HS-27A (cell line): ENCODE results near the gene TESPA1.
"Not testable (repeated sequence)": the region's sequence is repeated elsewhere in the genome, so short reads cannot be mapped to it uniquely, and the experiment has no call there.

Source experiments
- DNase-seq: peaks from one replicate; pipeline ENCODE4 v3.0.0-alpha.2; 2012; ENCODE audit warnings: low read depth, missing footprints

TESPA1 gene, protein sequence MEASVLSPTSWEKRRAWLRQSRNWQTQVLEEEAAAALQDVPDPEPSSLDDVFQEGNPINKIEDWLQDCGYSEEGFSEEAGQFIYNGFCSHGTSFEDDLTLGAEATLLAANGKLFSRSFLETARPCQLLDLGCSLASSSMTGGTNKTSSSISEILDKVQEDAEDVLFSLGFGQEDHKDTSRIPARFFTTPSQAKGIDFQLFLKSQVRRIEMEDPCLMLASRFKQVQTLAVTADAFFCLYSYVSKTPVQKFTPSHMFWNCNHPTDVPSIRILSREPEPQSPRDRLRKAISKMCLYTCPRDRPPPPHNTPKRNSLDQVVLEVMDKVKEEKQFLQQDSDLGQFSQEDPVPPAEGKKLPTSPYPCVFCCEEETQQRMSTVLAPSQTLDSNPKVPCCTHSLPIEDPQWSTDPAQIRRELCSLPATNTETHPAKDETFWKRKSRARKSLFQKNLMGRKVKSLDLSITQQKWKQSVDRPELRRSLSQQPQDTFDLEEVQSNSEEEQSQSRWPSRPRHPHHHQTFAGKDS

DNA sequence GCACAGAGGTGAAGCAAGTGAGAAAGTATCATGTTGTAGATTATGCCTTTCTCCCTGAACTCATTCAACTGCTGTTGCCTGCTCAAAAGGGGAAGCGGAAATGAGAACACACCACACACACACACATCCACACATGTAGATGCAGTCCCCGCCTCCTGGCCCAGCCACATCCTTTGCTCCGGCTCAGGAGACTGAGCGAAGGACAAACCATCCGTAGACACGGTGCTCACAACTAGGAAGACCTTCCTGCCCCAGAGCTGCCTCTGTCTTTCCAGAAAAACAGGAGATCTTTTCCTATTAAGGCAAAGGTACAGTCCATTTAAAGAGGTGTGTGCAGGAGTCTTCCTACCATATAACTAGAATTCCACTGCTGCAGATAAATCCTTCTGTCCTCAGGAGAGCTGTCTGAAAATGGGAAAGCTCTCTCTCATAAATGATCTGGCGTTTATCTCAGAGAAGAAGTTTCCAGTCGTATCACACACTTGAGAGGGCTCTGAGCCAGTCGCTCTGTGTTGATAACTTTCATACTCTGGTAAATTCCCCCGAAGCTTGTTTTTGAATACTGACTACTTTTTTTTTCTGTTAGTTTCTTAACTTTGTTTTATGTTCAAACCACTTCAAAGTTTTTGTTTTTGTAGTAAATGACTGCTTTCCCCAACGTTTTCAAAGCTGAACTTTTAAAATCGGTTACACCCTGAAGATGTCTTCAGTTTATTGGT lies at the start of gene TESPA1:
TESPA1 (minus strand) TSS at position 105 of the 719 bp plus-strand sequence. CDS start 10,200 bp downstream, outside the sequence.
- DNase-seq = no peak

DNA sequence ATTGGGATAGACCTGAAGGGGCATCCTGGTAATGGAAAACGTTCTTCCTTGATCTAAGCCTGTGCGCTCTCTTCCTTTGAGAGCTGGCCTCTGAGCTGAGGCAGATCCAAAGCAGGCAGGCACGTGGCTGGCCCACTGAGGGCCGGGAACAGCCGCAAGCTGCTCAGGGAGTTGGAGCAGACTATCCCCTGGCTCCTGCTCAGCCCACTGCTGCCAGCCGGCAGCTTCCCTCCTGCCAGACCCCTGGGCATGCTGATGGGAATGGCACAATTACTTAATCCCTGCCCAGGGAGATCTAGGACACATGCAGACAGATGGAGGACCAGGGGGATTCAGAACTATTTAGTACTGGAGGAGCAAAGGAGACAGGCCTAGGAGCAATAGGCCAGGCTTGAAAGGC lies 49.7 kb upstream of the TESPA1 start:
- no peak for DNase-seq

DNA sequence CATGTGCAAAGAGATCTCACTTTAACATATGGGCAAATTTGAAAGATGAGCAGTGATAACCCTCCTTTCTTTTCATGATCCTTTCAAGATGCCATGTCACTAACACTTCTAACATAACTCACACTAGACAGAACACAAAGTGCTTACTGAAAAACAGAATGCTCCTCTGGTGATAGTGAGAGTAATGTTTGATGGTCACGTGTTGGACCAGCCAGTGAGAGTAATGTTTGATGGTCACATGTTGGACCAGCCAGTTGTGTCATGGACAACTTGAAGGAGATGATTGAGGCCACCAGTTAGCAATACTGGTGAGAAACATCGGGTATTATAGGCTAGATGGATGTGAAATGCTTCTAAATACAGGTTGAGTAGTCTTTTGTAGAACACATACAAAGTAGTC lies 40.9 kb upstream of the TESPA1 start:
- DNase-seq = no peak

DNA sequence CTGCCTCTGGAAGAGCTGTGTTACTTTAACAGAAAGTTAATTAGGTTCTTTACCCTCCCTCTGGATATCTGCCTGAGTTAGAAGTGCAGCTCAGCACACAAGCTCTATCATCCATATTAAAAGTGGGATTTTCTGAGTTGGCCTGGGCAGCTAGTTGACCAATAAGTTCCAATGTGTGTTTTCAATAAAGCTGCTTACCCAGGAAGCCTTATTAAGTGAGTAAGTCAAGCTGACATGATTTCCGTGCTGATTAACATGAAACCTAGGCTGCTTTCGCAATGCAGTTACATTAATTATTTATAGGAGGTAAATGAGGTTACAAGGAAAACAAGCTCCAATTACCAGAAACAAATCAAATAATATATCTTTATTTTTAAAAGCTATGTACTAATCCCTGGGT lies 40.0 kb upstream of the TESPA1 start:
- DNase-seq = no peak

DNA sequence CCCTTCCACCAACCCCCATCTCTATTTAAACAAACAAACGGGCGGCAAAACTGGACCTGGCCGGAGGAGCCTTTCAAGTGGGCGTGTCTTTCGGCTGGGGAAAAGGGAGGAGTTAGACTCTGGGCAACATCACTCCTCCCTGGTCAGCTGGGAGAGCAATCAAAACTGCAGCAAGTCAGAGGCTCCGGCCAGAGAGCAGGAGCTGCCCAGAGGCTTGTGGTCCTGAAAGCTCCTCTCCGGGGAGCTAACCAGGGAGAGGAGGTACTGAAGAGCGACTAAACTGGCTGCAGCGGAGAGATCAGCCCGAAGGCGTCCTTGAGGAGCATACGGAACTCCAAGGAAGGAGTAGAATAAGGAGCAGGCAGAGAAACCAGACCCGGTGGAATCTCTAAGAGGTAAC lies 35.2 kb upstream of the TESPA1 start, which contains the start of gene NEUROD4:
NEUROD4 (plus strand) TSS at position 191 of the 400 bp plus-strand sequence. CDS start 6,466 bp downstream, outside the sequence.
- no peak for DNase-seq

DNA sequence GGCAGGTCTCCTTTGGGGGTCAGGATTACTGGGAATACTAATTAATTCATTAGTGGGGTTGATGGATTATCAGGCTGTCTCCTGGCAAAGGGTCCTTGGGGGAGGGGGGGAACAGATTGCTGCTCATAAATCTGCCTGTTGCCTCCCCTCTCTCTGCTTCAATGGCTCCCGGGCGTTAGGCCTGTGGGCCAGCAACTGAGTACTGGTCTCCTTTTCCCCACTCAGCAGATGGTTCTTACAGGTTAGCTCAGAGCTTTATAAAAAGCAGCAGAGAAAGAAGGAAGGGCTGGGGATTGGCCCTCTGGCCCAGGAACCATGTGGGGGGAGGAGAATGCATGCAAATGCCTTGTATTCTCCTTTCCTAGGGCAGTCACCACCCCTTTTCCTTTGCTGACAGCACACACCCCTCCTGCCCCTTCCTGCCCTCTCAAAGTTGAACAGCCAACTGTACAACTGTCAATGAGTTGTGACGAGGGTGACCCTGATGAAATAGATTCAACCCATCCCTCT lies 32.9 kb upstream of the TESPA1 start:
- no peak for DNase-seq

DNA sequence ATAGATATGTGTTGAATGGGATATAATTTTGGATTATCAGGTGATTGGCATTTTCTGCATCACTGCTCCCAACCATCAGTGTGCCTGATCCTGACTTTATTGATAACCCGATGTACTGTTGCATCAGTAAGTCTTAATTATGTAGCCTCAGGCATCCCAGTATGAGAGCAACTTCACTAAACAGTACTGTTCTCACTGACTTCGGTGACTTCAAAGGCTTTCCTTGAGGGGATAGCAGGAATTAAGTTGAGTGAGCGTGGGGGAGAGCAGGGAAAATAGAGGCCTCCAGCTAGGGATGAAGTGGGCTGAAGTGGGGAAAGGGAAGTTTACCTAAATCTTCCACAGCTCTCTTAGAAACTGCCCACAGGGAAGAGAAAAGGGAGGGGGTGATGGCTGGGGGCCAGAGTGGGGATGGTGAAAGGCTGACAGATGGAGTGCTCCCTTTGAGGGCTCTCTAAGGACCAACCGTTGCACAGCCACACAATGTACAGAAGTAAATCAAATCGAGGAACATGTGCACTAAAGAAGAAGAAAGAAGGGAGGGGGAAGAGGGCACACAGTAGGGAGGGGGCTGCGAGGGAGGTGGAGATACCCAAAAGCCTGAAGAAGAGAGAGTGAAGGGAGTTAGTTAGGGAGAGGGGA lies 24.5 kb upstream of the TESPA1 start:
- DNase-seq = no peak

DNA sequence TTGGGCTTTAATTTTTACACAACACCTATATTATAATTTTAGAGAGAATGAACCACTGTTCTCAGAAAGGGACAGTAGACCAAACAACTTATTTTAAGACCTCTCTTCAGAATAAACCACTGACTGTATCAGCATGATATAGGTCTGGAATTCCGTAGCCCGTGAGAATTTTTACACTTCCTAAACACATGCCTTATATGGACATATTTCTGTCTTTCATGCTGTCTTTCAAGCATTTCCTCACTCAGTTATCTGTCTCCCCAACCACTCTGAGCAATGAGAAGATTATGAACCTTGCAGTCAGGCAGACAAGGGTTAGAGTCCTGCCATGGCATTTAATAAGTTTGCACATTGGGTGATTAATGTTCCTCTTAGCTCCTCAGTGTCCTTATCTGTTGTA lies 17.8 kb upstream of the TESPA1 start:
- no peak for DNase-seq

DNA sequence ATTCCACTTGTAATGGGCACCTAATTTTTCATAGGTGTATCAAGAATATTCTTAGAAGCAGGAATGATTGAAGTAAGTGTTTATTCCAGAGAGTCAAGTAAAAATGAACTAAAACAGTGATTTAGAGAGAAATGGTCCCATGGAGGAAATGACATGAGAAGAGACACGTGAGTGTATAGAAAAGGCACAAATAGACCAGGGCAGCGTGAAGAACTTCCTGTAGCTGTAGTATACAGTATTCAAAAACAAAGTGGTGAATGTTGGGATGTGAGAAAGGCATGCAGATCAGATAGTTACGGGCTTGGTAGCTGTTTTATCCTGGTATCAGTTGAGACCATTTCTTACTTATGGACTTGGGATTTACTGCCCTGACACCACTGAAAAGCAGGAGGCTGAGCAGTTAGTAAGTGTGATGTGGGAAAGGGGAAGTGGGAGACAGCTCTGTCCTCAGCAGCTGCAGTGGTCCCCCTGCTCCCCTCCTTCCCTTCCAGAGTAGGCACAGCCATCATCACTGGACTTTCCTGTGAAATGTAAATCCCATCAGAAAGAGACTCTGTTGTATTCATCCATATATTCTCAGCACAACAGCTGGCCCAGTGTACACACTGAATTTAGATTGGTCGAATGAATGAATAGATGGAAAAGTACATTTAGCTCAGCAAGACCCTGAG lies 16.8 kb upstream of the TESPA1 start:
- DNase-seq = no peak

DNA sequence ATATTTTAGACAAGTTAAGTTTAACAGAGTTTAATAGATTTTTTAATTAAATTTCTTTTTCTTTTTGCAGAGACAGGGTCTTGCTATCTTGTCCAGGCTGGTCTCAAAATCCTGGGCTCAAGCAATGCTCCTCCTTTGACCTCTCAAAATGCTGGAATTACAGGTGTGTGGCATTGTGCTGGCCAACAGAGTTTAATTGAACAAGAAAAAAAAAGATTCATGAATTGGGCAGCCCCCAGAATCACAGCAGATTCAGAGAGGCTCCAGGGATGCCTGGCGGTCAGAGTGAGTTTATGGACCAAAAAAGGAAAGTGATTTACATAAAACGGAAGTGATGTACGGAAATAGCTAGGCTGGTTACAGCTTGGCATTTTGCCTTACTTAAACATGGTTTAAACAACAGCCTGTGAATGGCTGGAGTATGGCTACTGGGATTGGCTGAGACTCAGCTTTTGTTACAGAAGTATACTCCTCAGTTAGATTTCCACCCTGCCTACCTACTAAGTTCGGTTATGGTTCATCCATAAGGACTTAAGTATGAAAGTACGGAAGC lies 14.5 kb upstream of the TESPA1 start:
- DNase-seq = no peak

DNA sequence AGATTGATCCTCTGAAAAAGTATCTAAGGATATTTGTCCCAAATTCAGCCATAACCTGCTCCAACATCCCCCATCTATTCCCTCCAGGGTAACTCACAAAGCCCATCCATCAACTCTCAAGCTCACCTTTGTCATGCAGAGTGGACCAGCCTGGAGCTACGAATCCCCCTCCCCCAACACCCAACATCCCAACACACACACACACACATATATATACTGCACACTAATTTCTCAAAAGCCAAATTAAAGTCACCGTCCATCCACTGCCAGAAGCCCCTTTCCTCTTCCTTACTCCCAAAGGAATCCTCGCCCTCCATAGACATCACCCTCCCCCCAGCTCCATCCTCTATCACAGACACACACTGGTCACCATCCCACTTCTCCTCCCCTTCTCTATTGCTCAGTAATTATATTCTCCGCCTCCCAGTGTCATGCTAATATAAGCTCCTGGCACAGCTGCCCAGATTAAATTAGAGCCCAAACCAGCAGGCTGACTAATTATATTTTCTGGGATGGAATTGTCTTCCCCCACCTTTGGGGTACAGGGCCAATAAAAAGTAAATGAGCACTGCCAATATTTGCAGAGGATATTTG lies 13.5 kb upstream of the TESPA1 start:
- DNase-seq = no peak

DNA sequence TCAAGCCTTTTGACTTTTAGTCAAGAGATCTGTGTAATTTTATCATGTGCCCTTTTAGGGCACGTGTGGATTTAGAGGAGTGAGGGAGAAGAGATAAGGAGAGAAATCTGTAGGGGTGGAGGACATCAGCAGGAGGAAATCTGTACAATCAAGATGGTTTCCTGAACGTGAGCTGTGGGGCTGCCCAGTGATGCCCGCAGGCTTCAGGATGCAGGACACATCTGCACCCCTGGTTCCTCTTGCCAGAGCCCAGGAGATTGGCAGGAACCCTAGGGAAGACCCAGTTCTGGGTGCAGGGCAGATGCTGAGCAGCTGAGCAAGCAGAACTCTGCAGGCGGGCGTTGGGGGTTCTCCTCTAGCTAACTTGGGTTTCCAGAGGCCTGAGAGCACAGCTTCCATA lies 11.6 kb upstream of the TESPA1 start:
- DNase-seq = no peak

DNA sequence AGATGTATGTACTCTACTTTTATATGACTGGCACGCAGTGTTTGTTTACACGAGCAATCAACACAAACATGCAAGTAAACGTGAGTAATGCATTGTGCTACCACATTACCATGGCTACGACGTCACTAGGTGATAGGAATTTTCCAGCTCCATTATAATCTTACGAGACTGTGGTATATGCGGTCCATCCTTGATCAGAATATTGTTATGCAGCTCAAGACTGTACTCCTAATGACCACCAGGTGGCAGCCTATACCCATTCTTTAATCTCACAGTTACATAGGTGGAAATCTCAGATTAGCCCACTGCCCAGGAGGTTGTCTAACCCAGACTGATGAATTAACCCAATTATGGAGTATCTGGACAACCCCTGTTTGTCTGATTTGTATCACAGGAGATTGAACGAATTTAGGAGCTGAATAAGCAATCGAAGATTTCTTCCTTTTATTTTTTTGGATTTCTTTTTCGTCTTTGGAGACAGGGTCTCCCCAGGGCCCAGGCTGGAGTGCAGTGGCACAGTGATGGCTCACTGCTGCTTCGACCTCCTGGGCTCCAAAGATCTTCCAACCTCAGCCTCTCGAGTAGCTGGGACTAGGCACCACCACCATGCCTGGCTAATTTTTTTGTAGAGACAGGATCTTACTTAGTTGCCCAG lies 8.7 kb upstream of the TESPA1 start:
- no peak for DNase-seq

DNA sequence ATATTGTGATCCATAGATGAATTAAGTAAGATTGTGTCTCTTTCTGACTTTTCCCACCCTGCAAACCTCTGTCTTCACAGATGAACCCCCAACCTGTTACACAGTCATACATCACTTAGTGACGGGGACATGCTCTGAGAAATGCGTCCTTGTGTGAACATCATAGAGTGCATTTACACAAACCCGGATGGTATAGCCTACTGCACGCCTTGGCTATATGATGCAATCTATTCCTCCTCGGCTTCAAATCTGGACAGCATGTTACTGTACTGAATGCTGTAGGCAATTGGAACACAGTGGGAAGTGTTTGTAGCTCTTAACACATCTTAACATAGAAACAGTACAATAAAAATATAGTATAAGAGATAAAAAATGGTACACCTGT lies 7.4 kb upstream of the TESPA1 start:
- no peak for DNase-seq

DNA sequence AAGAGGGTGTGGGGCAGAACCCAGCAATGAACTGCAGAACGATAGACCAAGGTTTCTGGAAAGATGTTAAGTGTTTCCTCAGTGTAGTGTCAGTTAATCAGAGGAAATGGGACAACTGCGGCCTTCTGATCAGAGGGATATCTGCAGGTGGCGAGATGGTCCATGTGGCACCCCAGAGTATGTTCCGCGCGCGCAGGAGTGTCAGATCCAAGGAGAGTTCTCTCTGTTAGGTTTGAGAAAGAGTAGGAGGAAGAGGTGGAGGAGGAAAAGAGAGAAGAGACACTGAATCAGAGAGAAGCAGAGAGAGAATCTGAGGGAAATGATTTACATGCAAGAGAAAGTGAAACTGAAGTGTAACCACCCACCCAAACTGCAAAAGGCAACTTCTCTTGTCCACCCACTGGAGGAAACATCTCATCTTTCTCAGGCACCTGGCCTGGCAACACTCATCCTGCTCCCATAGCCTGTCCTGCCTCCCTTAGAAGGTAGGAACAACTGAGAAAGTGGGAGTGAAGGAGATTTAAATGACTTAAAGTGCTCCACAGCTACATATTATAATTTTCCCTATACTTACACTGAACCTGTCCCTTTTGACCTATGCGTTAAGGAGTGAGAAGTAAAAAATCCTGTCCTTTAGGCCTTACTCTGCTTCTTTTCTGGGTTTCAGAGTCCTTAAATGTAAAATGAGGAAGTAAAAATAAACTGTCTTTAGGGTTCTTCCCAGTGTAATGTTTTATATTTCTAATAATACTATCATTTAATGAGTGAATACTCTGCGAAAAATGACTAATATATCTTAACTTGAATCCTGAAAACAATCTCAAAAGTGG lies 6.8 kb upstream of the TESPA1 start:
- no peak for DNase-seq

DNA sequence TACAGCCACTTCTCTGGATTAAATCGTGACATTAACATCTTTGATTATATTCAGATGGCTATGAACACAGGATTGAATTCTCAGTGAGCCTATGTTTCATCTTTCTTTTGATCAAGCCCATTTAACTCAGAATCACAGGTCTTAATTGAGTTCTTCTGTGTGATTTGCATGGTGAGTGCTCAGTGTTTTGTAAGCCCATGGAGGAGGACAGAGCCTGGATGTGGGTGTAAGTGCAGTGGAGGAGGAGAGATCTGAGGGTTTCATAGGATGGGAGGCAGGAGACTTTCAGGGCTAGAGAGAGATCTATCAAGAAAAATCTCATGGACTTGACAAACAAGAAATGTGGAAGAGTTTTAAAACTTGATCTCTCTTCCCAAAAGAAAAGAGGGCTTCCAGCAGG lies 5.3 kb upstream of the TESPA1 start:
- DNase-seq = no peak

DNA sequence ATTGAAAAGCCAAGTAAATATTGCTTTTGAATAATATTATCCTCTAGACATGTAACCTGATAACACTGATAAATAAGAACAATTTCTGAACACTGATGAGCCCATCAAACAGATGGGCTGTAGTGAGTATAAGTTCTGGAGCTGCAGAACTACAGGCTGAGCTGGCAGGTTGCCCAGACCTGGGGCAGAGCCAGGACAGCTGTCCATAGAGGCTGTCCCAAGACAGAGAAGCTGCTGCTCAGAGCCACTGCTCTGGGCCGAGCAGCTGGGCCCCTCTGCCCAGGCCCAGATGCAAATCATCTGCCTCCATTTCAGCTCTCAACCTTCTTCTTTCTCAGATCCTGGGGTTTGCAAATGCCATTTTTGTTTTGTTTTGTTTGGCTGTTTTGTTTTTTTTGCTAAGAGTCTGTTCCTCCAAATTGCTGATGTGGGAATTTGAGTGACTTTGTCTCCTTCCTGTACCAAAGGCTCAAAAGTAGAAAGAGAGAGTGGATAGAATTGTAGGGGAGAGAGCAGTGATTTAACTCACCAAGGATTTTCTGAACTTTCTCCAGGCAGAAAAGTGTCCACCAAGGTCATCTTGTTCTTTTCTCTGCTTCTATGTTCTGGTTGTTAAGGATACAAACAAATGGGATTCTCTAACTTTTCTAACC lies 4.0 kb upstream of the TESPA1 start:
- DNase-seq = no peak

DNA sequence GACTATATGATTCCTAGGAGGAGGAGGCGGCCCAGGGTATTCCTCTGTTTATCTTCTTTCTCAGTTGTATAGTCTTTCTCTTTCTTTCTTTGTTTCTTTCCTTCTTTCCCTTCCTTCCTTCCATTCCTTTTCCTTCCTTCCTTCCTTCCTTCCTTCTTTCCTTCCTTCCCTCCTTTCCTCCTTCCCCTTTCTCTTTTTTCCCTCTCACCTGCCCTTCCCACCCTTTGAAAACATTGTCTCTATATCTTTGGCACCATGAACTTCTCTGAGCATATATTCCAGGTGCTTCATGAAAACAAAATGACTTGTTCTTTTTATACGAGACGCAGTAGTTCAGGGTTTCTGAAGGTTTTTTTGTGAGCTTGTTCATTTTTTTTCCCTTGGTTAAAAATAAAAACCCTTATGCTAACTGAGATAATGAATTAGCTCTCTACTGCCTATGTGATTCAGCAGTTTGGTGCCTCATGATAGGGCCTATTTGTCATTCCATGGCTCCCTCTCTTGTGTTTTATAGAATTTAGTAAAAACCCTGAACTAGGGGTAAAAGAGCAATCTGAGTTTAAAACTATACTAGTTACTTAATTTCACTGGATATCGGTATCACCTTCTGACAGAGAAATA lies 3.2 kb upstream of the TESPA1 start:
- no peak for DNase-seq

DNA sequence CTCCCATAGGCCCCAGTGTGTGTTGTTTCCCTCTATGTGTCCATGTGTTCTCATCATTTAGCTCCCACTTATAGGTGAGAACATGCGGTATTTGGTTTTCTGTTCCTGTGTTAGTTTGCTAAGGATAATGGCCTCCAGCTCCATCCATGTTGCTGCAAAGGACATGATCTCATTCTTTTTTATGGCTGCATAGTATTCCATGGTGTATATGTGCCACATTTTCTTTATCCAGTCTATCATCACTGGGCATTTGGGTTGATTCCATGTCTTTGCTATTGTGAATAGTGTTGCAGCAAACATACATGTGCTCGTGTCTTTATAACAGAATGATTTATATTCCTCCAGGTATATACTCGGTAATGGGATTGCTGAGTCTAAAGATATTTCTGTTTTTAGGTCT lies 2.2 kb upstream of the TESPA1 start:
- not testable (repeated sequence) for DNase-seq
